Keratinocyte (primary cell): ENCODE results near the gene OXSR1. TPM values are rescaled to one million over a fixed set of nuclear protein-coding genes. Genes with fewer than 3 reads are reported as not detected.

Source experiments
- DNase-seq: peaks from one replicate; pipeline ENCODE4 v3.0.0-alpha.2; 2011; ENCODE audit warnings: low read depth, missing footprints, low spot score
- FAIRE-seq: peaks from 2 replicates; lab custom pipeline; 2011; peaks lifted over from hg19 to GRCh38; lab: Jason Lieb, UNC
- H2AFZ ChIP-seq: 2 replicates; pipeline ENCODE4 v1.6.0; 2012; ENCODE audit warnings: low read length, control low read depth, inconsistent platforms; ENCODE audit not compliant: control insufficient read depth
- H3K27ac ChIP-seq: 2 replicates; pipeline ENCODE4 v1.5.1; 2011; ENCODE audit warnings: low read length; ENCODE audit not compliant: control insufficient read depth, insufficient read depth
- H3K27me3 ChIP-seq: 3 replicates; pipeline ENCODE4 v1.6.0; 2011; ENCODE audit warnings: low read length; ENCODE audit not compliant: control insufficient read depth, insufficient read depth; ENCODE audit errors: extremely low read depth
- H3K36me3 ChIP-seq, 2 experiments: 2 replicates in 1 of 2; 3 replicates in 1 of 2; pipeline ENCODE4 v1.5.1; 2011; ENCODE audit warnings: low read length in 2 of 2, mild to moderate bottlenecking in 1 of 2; ENCODE audit not compliant: control insufficient read depth in 2 of 2, insufficient read depth in 2 of 2; ENCODE audit errors: extremely low read depth in 1 of 2
- H3K4me1 ChIP-seq: 3 replicates; pipeline ENCODE4 v1.5.1; 2011; ENCODE audit warnings: low read length; ENCODE audit not compliant: control insufficient read depth, insufficient read depth; ENCODE audit errors: extremely low read depth
- H3K4me2 ChIP-seq: 3 replicates; pipeline ENCODE4 v1.6.0; 2011; ENCODE audit warnings: low read depth, low read length; ENCODE audit not compliant: control insufficient read depth, insufficient read depth; ENCODE audit errors: extremely low read depth
- H3K4me3 ChIP-seq, 3 experiments: fragments of 200-600 bp in 1 of 3; sonication (generic) in 1 of 3; 2 replicates in 2 of 3; 3 replicates in 1 of 3; pipeline ENCODE4 v1.5.1; 2011 to 2016; ENCODE audit warnings: low read length in 3 of 3, mild to moderate bottlenecking in 3 of 3, control low read depth in 2 of 3, inconsistent platforms in 1 of 3, low read depth in 1 of 3, mixed read lengths in 1 of 3, mixed run types in 1 of 3, moderate library complexity in 1 of 3; ENCODE audit not compliant: control insufficient read depth in 2 of 3, insufficient read depth in 2 of 3; ENCODE audit errors: extremely low read depth in 1 of 3
- H3K79me2 ChIP-seq: 2 replicates; pipeline ENCODE4 v1.6.0; 2012; ENCODE audit warnings: low read length; ENCODE audit not compliant: control insufficient read depth, insufficient read depth
- H3K9ac ChIP-seq: 3 replicates; pipeline ENCODE4 v1.6.0; 2011; ENCODE audit warnings: low read length; ENCODE audit not compliant: control insufficient read depth, insufficient read depth; ENCODE audit errors: extremely low read depth
- H3K9me1 ChIP-seq: 3 replicates; pipeline ENCODE4 v1.6.0; 2011; ENCODE audit warnings: low read length; ENCODE audit not compliant: control insufficient read depth, insufficient read depth; ENCODE audit errors: extremely low read depth
- H3K9me3 ChIP-seq: 2 replicates; pipeline ENCODE4 v1.5.1; 2012; ENCODE audit warnings: low read depth, low read length; ENCODE audit not compliant: control insufficient read depth
- H4K20me1 ChIP-seq: 3 replicates; pipeline ENCODE4 v1.6.0; 2011; ENCODE audit warnings: low read length; ENCODE audit not compliant: control insufficient read depth, insufficient read depth; ENCODE audit errors: extremely low read depth
- EZH2 ChIP-seq: IDR thresholded peaks from one replicate; pipeline ENCODE4 v1.6.1; 2012; ENCODE audit warnings: inconsistent platforms, mild to moderate bottlenecking, low read length, moderate library complexity
- dilution Hi-C: fragments of 300-500 bp; cut with MboI; formaldehyde crosslinking; loops from one replicate; pipeline ENCODE4 v1.7.0; 2020; ENCODE audit warnings: low sequenced_read_pairs; ENCODE audit not compliant: extremely low pct_ligation_motif_present
- polyA plus RNA-seq, 5 experiments: library from polyadenylated mRNA; depleted of rRNA in 3 of 5; stranded (reverse) in 3 of 5; stranded (forward) in 1 of 5; unstranded in 1 of 5; fragments of >200 nt; gene quantifications; 1 replicate in 1 of 5; 2 replicates in 3 of 5; 3 replicates in 1 of 5; pipeline versions ENCODE4 v1.2.1 to v1.2.3, GENCODE V29; 2011 to 2012; ENCODE audit warnings: missing spikeins in 2 of 5, low read depth in 1 of 5, low replicate concordance in 1 of 5
- TF ChIP-seq, protein P1 (sequence below), 3 experiments: IDR thresholded peaks in 1 of 3; conservative IDR thresholded peaks in 1 of 3; optimal IDR thresholded peaks in 1 of 3; 2 replicates in 2 of 3; 3 replicates in 1 of 3; pipeline versions ENCODE3 to v1.5.1; 2011; ENCODE audit warnings: low read length in 3 of 3, mild to moderate bottlenecking in 3 of 3, moderate library complexity in 2 of 3, control low read depth in 1 of 3, inconsistent platforms in 1 of 3; ENCODE audit not compliant: insufficient read depth in 2 of 3; ENCODE audit errors: extremely low read depth in 1 of 3

The OXSR1 gene
- polyA plus RNA-seq, 1 donor (not counting 4 experiments of a cell fraction or from before 2014, with no cell fraction given): 77.0 TPM

DNA sequence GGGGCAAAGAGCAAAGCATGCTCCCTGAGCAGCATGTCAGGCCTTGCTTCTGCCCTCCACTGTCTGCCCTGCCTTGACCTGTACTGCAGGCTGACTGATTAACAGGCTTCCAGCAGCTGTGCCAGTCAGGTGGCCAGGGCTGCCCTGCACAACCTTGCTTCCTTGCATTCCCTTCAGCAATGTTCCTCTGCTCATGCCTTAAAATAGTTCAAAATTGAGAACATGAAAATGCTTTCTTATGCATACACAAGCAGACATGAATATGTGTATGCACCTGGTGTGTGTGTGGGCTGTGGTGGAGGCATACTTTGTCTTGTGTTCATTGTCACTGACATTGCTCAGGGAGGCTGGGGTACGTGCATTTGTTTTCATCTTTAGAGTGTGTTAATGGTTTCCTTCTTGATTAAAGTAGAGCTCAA is 99.0 kb downstream of the OXSR1 start:
- Histone ChIP-seq H3K9me3 (no peaks in the 10 kb centered on the region), H3K9me1 (no peaks in the 10 kb centered on the region), H3K4me3 (no peak overlapping the region), H3K27ac (no peak overlapping the region), H3K9ac (no peak overlapping the region), H3K4me2 (no peak overlapping the region), H3K79me2 (no peaks in the 10 kb centered on the region), H3K27me3 (no peaks in the 10 kb centered on the region), H2AFZ (no peak overlapping the region), H3K36me3 (peaks cover 0 to 10% of the 10 kb centered on the region in 2 experiments), H3K4me1 (no peaks in the 10 kb centered on the region), H4K20me1 (no peaks in the 10 kb centered on the region)
- dilution Hi-C loops: no loop called here
- no peak for TF ChIP-seq EZH2
- TF ChIP-seq, protein P1, sequence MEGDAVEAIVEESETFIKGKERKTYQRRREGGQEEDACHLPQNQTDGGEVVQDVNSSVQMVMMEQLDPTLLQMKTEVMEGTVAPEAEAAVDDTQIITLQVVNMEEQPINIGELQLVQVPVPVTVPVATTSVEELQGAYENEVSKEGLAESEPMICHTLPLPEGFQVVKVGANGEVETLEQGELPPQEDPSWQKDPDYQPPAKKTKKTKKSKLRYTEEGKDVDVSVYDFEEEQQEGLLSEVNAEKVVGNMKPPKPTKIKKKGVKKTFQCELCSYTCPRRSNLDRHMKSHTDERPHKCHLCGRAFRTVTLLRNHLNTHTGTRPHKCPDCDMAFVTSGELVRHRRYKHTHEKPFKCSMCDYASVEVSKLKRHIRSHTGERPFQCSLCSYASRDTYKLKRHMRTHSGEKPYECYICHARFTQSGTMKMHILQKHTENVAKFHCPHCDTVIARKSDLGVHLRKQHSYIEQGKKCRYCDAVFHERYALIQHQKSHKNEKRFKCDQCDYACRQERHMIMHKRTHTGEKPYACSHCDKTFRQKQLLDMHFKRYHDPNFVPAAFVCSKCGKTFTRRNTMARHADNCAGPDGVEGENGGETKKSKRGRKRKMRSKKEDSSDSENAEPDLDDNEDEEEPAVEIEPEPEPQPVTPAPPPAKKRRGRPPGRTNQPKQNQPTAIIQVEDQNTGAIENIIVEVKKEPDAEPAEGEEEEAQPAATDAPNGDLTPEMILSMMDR (optimal IDR thresholded peaks at IDR 0.05 in 1 of 3, IDR thresholded peaks at IDR 0.05 in 1 of 3, conservative IDR thresholded peaks at IDR 0.05 in 1 of 3; ENCODE audit: extremely low read depth in 1 of 3, insufficient read depth in 2 of 3, low read length in 3 of 3): no peak
- no peak for DNase-seq
- no peak for FAIRE-seq

DNA sequence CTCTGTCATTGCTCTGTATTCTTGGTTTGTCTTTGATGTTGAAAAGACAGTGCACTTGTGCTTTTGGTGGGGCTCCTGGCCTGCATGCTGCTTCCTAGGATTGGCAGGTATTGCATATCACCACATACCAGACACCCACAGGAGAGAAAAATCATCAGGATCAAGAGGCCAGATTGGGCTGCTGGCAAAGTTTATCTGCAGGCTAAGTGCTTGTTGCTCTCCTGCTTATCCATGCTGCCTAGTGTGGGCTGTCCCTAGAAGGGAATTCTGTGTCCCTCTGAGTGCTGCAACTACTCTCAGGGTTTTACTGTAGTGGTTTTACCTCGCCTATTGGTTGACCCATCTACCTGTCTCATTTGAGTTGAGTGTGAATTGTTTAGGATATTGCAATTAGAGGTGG is 99.4 kb downstream of the OXSR1 start:
- Histone ChIP-seq H3K9me3 (no peaks in the 10 kb centered on the region), H3K9ac (no peak overlapping the region), H3K9me1 (no peaks in the 10 kb centered on the region), H2AFZ (no peak overlapping the region), H3K4me1 (no peaks in the 10 kb centered on the region), H4K20me1 (no peaks in the 10 kb centered on the region), H3K79me2 (no peaks in the 10 kb centered on the region), H3K36me3 (peaks cover 0 to 10% of the 10 kb centered on the region in 2 experiments), H3K27me3 (no peaks in the 10 kb centered on the region), H3K27ac (no peak overlapping the region), H3K4me2 (no peak overlapping the region), H3K4me3 (no peak overlapping the region)
- FAIRE-seq: no peak
- dilution Hi-C loops: no loop called here
- no peak for TF ChIP-seq EZH2
- TF ChIP-seq, protein P1 (optimal IDR thresholded peaks at IDR 0.05 in 1 of 3, IDR thresholded peaks at IDR 0.05 in 1 of 3, conservative IDR thresholded peaks at IDR 0.05 in 1 of 3; ENCODE audit: extremely low read depth in 1 of 3, insufficient read depth in 2 of 3, low read length in 3 of 3): no peak
- DNase-seq: no peak
